Fibroblast of mammary gland (primary cell): ENCODE measurements around the gene MINDY4.
A peak's percentile ranks its signal among the peaks of the same experiment; 100 is the strongest.

Experiments used
- DNase-seq: peaks from one replicate; pipeline ENCODE4 v3.0.0-alpha.2; 2010; ENCODE audit warnings: low read depth
- H3K4me3 ChIP-seq: 2 replicates; pipeline ENCODE4 v1.5.1; 2011; ENCODE audit warnings: low read depth, mild to moderate bottlenecking, low read length, moderate library complexity; ENCODE audit not compliant: control insufficient read depth
- CTCF ChIP-seq: conservative IDR thresholded peaks from 2 replicates; pipeline ENCODE4 v1.5.1; 2011; ENCODE audit warnings: low read depth, low read length, inconsistent platforms; ENCODE audit not compliant: control insufficient read depth, insufficient read depth

Gene MINDY4

GRCh38 chr7:30912731-30912985, 141.4 kb downstream of the MINDY4 start:
- H3K4me3 ChIP-seq: no peak overlapping the region
- TF ChIP-seq CTCF: no peak
- no peak for DNase-seq

- no peak for DNase-seq
- no peak for TF ChIP-seq CTCF
- no peak overlapping the region for H3K4me3 ChIP-seq
These were observed 142.0 kb downstream of the MINDY4 start for GRCh38 chr7:30912986-30913811.

- no peak overlapping the region for H3K4me3 ChIP-seq
- DNase-seq: no peak
- no peak for TF ChIP-seq CTCF
These were observed 142.8 kb downstream of the MINDY4 start for GRCh38 chr7:30913821-30914515.

GRCh38 chr7:30914596-30914995, 143.4 kb downstream of the MINDY4 start:
- no peak overlapping the region for H3K4me3 ChIP-seq
- DNase-seq: peak; percentile 79
- no peak for TF ChIP-seq CTCF

GRCh38 chr7:30915005-30915601, 143.9 kb downstream of the MINDY4 start:
- no peak for TF ChIP-seq CTCF
- no peak overlapping the region for H3K4me3 ChIP-seq

GRCh38 chr7:30915751-30916150, 144.5 kb downstream of the MINDY4 start:
- H3K4me3 ChIP-seq: no peak overlapping the region
- no peak for DNase-seq
- TF ChIP-seq CTCF: no peak

More at GRCh38 chr7:30915005-30915601, 143.9 kb downstream of the MINDY4 start:
- DNase-seq: no peak
